HG03139 (cell line): ENCODE measurements around the gene NKD2.
"Not testable (repeated sequence)": the region's sequence is repeated elsewhere in the genome, so short reads cannot be mapped to it uniquely, and the experiment has no call there.

Experiments used
- ATAC-seq: cut with Tn5 transposase; IDR thresholded peaks from one replicate; pipeline ENCODE4 v1.9.1; 2021; ENCODE audit not compliant: unreplicated experiment

The NKD2 gene

DNA sequence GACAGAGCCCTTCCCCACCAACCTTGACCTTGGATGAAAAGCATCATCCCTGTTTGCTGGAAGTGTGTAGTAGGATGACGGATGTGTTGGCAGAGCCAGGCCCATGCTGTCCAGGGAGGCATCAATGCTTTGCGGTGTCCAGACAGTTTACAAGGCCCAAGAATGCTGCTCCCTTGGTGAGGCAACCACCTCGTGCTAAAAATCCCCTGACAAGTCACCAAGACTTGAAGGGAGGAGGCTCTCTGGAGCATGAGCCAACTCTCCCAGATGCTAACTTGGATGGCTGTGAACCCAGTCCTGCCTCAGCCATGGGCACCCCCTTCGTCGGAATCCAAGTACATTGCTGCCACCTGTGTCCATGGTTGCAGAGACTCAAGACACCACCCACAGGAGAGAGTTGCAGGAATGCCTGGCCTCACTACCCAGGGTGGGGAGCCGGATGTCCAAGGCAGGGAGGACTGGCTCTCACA, 9.5 kb upstream of the NKD2 start:
- ATAC-seq = no peak

DNA sequence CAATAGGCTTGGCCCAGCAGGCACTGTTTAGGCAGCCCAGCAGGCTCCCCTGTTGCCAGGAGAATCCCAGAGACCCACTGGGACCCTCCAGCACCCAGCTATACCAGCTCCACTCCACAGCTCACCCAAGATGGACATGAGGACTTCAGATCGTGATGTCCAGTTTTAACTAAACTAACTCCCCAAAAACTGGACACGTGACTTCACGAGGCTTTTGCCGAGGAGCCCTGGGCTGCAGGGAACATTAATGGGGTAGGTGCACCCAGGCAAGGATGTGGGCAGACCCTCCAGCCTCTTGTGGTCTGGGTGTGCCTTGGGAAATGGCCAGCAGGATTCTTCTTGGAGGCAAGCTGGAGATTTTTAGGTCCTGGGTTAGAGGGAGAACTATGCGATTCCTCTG, 8.9 kb upstream of the NKD2 start:
- ATAC-seq = no peak

DNA sequence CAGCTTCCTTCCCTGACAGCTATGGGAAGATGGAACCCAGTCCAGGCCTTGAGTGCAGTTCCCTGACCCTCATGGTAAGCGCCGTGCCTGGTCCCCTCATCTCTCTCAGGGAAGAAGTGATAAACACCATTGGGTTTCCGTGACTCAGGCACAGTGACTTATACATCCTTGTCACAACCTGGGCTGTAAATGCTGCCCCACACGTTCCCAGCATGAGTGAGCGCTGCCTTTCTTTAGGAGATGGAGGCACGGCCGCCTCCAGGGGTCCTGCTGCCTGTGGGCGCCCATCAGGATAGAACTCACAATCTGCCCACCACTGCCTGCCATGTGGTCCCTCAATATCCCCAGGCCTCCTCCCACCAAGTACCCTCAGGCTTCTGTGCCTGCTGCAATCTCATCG, 8.3 kb upstream of the NKD2 start:
- no peak for ATAC-seq

DNA sequence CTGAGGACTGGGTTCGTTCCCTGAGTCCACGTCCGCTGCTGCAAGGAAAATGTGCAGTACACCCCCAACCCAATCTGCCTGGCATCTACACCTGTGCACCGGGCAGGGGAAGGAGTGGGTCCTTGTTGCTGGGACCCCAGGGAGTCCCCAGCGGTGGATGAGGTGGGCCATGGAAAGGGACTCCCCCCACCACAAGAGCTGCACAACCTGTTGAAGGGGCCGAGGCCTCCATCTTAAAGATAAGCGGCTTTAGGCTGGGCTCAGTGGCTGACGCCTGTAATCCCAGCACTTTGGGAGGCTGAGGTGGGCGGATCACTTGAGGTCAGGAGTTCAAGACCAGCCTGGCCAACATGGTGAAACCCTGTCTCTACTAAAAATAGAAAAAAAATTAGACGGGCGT, 7.8 kb upstream of the NKD2 start:
- not testable (repeated sequence) for ATAC-seq

DNA sequence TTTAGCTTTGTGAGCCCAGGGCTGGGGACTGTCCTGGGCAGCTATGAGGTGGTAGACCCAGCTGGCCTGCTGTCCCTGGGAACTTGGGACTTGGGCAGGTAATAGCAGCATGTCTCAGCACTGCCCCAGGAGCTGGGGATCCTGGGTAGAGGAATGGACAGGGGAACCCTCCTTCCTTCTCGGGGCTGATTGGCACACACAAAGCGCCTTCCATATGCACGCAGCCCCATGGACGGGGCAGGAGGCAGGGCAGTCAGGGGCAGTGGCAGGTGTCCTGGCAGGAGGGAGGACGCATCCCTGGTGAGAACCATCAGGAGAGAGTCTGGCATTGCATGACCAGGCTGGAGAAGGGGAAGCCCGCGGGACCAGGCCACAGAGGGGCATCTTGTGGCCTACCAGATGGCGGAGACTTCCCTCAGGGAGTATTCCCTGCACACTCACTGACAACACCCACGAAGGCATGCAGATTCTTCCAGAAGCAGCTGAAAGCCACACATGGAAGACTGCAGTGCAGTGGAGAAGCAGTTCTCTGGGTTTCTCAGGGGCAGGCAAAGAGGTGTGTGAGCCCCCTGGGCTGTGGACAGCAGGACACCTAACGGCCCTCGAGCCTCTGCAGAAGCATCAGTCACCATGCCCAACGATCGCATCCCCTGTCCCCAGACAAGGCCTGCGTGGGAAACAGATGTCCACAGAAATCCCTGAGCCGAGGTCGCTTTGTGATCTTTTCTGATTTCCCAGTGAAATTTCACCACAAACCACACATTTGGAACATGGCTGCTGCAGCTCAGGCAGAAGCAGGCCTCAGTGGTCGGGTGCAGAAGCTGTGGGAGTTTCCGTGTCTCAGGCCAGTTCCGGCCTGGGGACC, 7.0 kb upstream of the NKD2 start:
- ATAC-seq = no peak

DNA sequence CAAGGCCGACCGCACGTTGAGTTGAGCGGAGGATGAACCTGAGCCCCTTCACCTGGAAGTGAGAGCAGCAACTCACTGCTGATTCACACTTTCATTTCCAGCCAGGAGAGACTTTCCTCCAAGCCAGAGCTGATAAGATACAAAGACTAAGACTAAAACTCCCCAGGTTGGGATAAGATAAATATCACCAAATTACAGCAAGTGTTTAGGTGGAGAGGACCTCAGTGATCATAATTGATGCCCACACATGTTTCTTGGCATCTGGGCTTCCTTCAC, 6.4 kb upstream of the NKD2 start:
- ATAC-seq = no peak

DNA sequence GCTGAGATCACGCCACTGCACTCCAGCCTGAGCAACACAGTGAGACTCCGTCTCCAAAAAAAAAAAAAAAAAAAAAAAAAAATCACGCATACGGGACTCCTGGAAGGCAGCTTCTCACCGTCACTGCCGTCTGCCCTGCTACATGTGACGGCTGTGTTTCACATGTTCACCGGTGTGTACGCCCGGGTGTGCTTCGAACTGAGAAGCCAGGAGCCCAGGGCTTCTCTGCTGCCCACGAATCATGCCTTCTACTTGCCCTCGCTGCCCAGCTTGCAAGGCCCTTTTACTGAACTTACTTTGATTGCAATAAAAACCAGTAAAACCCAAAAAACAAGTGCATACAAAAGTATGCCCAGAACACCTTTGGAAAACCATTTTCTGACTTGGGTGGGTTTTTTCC, 5.8 kb upstream of the NKD2 start:
- no peak for ATAC-seq

DNA sequence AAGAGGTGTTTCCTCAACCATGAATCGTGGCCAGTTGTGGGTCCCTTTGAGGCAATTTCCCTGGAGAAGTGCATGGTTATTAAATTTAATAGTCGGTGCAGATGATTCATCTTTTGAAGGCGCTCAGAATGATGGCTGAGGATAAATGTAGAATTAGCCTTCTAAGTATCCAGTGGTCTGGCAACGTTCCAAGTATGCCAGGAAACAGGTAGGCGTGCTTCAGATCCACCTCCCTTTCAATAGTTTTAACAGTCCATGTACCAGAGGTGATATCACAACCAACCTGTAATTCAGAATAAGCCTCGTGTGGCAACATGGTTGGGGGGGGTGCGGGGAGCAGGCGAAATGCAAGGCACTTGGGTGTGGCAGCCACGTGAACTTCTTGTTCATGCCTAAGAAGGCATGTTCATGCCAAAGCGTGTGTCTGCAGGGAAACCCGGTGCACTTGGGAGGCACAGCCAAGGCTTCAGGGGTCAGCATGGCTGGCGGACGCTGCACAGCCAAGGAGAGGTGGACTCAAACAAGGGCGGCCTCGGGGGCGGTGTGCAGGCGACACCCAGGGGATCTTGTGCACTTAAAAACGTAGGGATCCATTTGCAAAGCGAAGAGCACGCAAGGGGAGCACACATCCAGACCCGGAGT, 5.2 kb upstream of the NKD2 start:
- no peak for ATAC-seq

DNA sequence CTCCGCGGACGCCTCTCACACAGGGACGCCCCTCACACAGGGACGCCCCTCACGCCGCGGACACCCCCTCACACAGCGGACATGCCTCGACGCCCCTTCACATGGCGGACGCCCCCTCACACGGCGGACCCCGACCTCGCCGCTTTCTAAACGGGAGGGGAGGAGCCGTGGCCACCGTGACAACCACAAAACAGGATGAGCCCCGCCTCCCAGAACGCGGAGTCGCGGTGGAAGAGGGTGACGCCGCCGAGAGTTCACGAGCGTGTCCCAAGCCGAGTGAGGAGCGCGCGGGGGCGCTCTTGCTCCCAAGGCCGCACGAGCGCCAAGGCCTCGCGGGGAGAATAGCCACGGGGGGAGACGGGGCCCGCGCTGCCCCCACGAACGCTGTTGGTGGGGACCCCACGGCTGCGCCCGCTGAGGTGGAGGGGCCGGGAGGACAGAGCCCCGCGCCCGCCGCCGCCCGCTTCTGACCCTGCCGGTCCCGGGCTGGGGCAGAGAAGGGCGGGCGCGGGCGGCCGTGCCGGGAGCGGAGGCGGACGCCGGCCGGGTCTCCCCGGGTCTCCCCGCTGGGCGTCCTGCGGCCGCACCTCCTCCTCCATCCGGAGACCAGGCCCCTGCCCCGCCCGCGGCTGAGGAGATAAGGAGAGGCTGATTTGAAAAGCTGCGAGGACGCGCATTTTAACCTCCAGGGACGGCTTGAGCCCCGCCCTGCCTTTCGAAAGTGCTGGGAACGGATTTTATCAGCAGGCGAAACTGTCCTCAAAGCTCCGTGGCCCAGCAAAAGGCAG, 3.9 kb upstream of the NKD2 start:
- ATAC-seq = no peak

DNA sequence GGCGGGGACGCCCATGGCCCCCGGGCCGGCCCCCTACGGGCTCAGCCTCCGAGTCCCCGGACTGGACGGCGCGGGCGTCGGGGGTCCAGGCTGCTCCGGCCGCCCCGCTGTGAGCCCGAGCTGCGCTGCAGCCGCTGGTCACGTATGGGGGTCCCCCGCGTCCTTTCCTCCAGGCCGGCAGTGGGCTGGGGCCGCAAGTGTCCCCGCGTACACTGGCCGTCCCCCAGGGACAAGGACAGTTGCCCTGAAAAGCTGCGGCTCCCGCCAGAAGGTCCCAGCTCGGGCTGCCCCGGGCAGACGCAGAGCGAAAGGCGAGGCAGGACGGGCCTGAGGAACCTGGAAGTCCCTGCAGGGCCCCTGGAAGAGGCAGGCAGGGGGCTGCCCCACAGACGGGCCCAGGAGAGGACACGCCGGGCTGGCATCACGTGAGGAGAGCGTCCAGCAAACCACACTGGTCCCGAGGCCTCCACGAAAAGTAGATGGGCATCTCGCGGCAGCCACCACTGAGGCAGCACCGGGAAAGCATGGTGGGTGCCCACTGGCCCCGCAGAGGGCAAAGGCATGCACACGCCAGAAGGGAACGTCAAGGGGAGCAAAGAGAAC, 3.3 kb upstream of the NKD2 start:
- no peak for ATAC-seq

DNA sequence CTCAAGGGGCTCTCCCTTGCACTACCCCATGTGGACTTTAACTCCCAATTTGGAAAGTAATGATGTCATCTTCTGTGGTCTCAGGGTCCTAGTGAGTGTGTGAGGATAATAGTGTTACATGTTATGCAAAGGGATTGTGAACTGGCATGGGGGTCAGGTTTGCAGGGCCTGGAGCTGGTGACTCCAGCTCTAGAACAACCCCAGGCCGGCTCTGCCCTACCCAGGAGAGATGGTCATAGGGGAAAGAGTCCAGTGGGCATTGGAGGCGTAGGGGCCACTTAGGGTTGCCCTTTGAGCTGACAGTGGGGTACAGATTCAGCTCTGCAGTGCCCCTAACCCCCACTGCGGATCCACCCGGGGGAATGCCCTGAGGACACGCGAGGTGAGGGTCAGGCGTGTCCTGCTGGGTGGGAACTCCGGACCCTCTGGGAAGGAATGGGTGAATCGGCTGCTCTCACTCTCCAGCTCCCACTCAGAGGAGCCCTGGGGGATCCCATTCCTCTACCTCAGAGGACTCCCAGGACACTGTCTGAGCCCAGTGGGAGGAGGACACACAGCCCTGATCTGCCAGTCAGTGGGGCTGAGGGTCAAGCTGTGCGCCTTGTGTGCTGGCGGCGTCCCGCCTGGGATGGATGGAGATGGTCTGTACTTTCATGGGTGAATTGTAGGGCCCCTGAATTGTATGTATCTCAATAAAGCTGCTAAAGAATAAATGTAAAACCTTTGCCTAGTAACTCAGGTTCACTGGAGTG, 2.5 kb upstream of the NKD2 start:
- ATAC-seq = no peak

DNA sequence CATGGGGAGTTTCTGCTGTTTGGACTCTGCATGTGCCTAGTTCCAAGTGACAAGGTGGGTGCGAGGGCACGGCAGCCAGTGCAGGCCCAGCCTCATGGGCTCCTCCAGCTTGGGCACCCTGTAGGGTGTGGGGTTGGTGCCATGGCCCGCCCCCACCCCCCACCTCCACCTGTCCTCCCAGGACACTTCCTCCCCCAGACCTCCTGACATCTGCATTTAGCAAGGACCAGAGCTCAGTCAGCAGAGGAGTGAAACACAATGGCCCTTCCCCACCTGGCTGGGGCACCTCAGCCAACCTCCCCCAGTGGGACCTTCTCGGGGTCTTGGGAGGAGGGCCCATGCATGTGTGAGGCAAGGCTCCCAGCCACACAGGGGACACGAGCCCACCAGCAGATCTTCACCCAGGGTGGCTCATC, 1.9 kb upstream of the NKD2 start:
- no peak for ATAC-seq

DNA sequence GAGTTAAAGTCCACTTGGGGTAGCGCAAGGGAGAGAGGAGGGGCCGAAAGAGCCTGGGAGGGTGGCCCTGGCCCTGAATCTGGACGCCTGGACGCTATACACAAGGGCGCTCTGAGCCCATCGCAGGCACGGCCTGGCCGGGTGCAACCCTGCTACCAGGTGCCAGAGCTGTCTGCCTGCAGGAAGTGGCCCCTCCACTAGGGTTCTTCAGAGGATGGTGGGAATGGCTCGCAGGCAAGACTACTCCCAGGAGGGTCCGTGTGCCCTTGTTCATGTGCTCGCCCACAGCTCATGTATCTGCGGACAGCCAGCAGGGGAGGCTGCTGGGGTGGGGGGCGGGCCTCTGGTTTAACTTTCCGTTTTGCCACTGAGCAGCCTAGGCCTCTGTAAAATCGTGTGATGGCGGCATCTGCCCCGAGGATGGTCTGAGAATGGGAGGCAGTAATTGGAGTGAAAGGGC, 1.4 kb upstream of the NKD2 start:
- ATAC-seq = no peak

DNA sequence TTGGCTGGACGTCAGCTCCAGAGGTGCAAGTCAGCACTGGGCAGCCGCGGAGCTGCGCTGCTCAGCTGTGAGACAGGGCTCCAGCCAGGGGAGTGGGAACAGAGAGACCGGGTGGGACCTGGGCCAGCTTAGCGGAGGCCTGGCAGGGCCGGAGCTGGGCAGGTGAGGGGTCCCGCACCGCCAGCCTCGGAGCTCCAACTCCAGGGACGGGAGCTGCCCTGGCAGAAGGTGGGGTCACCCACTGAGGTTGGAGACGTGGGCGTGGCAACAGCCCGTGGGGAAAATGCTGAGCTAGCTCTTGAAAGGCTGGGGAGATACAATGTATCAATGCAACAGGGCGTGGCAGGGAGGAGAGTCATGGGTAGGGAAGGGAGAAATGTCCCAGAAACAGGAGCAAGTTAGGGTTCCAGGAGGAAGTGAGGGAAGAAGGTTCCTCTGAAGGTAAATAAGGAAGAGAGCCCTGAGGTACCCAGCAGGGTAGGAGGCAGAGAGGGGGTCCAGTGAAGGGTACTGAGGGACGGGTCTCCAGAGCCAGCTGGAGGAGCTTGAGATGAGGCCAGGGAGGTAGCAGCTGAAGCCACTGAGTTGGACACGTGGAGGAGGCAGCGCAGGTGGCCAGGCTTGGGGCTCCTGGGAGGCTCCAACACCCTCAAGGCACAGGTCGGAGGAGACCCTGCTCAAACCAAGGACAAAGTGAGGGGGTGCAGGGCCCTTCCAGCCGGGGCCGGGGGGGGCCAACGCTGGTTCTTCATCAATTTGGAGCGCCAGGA, 736 bp upstream of the NKD2 start:
- no peak for ATAC-seq

DNA sequence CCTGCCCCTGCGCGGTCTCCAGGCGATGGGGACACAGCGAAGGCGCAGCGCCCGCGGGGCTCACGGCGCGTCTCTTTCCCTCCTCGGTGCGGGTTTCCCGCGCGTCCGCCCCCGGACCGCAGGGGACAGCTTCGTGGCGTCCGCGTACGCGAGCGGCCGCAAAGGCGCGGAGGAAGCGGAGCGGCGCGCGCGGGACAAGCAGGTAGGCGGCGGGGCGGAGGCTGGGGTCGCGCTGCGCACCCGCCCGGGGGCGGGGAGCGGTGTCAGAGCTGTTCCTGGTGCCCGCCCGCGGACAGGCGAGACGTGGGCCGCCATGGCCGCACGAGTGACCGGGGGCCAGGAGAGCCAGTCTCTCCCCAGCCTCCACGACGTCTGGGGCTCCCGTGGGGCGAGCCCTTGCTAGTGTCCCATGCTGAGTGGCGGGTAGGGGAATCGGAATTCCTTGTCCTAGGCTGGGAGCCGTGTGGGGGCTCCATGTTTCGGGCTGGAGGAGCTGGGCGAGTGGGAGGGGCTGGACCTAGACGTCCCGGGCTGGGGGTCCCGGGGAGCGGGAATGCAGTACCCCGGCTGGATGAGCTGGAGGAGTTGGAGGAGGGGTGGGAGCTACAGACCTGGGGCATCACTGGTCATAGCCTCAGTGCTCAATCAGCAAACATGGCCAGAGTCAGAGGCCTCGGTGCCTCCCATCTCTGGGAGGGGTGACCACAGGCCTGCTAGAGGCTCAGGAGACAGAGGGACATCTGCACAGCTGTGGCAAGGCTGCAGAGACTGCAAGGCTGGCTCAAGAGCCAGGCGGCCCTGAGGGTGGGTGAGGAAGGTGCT, 968 bp downstream of the NKD2 start:
- no peak for ATAC-seq

DNA sequence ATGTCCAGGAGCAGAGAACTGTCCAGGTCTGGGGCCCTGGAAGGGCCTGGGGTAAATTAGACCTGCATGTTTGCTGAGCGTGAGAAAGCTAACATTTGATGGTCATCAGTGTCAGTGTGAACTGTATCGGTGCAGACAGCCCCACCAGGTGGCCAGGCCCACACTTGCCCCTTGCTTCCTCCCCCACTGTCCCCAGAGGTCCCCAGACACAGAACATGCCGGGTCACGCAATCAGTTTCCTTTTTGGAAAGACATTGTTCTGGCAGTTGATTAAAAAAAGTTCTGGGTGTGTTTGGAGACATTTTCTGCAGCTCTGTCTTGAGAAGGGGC, 1.5 kb downstream of the NKD2 start:
- no peak for ATAC-seq

DNA sequence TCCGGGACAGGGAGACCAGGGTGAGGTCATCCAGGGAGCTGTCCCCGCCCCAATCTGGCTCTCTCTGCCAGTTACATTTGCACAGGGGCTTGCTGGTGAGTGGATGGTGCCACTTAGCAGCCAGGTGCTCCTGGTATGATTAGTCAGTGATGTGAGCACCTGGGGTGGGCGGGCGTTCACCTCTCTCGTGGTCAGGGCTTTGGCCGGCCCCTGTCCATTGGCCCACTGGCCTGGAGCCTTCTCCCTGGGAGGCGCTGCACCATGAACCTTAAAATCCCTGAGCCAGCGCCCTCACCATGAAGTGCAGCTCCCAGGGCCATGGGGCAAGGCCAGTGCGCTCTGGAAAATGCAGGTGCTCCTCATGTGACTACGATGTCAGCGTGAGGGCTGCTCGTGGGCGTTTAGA, 2.0 kb downstream of the NKD2 start:
- ATAC-seq = no peak

DNA sequence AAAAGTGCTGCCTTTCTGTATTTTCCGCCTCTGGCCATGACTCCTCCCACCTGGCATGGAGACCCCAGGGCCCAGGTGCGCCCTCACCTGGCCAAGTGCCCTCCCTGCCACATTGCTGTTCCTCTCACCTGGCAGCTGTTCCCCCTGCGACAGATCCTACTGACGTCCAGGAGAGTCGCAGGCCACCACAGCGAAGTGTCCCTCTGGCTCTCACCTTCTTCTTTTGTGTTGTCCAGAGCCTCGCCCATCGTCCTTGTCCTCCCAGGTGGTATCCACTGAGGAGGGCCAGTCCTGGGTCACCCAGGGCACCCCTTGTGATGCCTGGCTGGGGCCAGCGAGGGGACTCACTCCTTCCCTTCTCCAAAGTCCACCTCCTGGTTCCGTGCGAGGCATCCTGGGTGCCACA, 2.6 kb downstream of the NKD2 start:
- no peak for ATAC-seq

DNA sequence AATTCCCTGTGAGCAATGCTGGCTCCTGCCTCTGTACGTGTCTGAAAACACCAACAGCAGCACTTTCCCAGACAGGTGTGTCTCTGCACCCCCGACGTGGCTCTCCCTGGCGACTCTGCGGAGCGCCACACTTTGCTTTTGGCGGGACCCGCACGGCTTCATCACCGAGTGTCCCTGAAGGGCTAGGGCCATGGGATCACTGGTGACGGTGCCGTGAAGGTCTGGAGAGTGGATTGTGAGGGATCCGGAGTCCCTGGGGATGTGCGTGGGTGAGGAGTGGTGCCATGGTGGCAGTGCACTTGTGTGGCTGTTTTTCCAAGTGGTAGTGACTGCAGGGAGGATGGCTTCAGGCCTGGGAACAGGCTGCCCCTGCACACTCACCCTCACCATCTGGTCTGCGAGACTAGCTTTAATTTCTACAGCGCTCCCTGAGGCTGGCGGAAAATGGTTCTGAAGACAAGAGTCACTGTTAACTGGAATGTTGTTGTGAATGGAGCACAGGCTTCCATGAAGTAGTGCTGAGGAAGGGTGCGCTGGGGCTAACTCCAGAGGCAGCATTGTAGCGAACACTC, 3.2 kb downstream of the NKD2 start:
- ATAC-seq = no peak
